GM23338 (cell line): Measurements from ENCODE around the gene GNB1L. TPM values are rescaled to one million over a fixed set of nuclear protein-coding genes. Genes with fewer than 3 reads are reported as not detected.
"Not testable (repeated sequence)": the region's sequence is repeated elsewhere in the genome, so short reads cannot be mapped to it uniquely, and the experiment has no call there.

ENCODE experiments used
- ATAC-seq: fragments of 200-7000 bp; cut with Tn5 transposase; 3 replicates; pipeline ENCODE4 v1.9.1; 2020
- DNase-seq: peaks from one replicate; pipeline ENCODE4 v3.0.0-alpha.2; 2015; ENCODE audit warnings: low spot score
- H2AFZ ChIP-seq: fragments of 200-600 bp; sonication (generic); 2 replicates; pipeline ENCODE4 v1.8.0; 2016; ENCODE audit warnings: antibody characterized with exemption, mild to moderate bottlenecking, moderate library complexity
- H3F3A ChIP-seq: fragments of 200-600 bp; sonication (generic); replicated peaks from 2 replicates; pipeline ENCODE4 v1.8.0; 2017; ENCODE audit warnings: antibody characterized with exemption, mixed run types, low read depth
- H3K27ac ChIP-seq: fragments of 200-600 bp; sonication (generic); 2 replicates; pipeline ENCODE4 v1.6.1; 2016; ENCODE audit warnings: low read depth
- H3K27me3 ChIP-seq: fragments of 200-600 bp; sonication (generic); 2 replicates; pipeline ENCODE4 v1.8.0; 2016; ENCODE audit warnings: mild to moderate bottlenecking, mixed run types, moderate library complexity; ENCODE audit not compliant: insufficient read depth
- H3K36me3 ChIP-seq: fragments of 200-600 bp; sonication (generic); 2 replicates; pipeline ENCODE4 v1.8.0; 2016; ENCODE audit warnings: mild to moderate bottlenecking; ENCODE audit not compliant: insufficient read depth
- H3K4me1 ChIP-seq: fragments of 200-600 bp; sonication (generic); 2 replicates; pipeline ENCODE4 v1.8.0; 2016; ENCODE audit warnings: mild to moderate bottlenecking, moderate library complexity; ENCODE audit not compliant: insufficient read depth
- H3K4me2 ChIP-seq: fragments of 200-600 bp; sonication (generic); 2 replicates; pipeline ENCODE4 v1.7.1; 2017; ENCODE audit warnings: mixed run types
- H3K4me3 ChIP-seq: fragments of 200-600 bp; sonication (generic); 2 replicates; pipeline ENCODE4 v1.6.1; 2016; ENCODE audit warnings: mixed run types
- H3K79me2 ChIP-seq: fragments of 200-600 bp; sonication (generic); replicated peaks from 2 replicates; pipeline ENCODE4 v1.8.0; 2017; ENCODE audit warnings: mild to moderate bottlenecking; ENCODE audit not compliant: insufficient read depth
- H3K9me2 ChIP-seq: fragments of 200-600 bp; sonication (generic); 2 replicates; pipeline ENCODE4 v1.8.0; 2017; ENCODE audit not compliant: insufficient read depth
- H4K20me1 ChIP-seq: fragments of 200-600 bp; sonication (generic); replicated peaks from 2 replicates; pipeline ENCODE4 v1.8.0; 2017; ENCODE audit warnings: mild to moderate bottlenecking; ENCODE audit not compliant: insufficient read depth
- H3K27ac Mint-ChIP-seq: 2 replicates; pipeline ENCODE4 v1.8.0; 2020; ENCODE audit warnings: inconsistent platforms, mild to moderate bottlenecking, moderate library complexity, mixed read lengths
- H3K27me3 Mint-ChIP-seq: 3 replicates; pipeline ENCODE4 v1.8.0; 2022; ENCODE audit warnings: low read depth, mild to moderate bottlenecking, moderate library complexity, mixed read lengths, inconsistent platforms; ENCODE audit not compliant: insufficient read depth, poor library complexity
- H3K36me3 Mint-ChIP-seq: 3 replicates; pipeline ENCODE4 v1.8.0; 2021; ENCODE audit warnings: low read depth, mild to moderate bottlenecking, inconsistent platforms, moderate library complexity, mixed read lengths
- H3K4me1 Mint-ChIP-seq: 3 replicates; pipeline ENCODE4 v1.8.0; 2020; ENCODE audit warnings: mild to moderate bottlenecking, inconsistent platforms, mixed read lengths
- H3K4me3 Mint-ChIP-seq: 3 replicates; pipeline ENCODE4 v1.8.0; 2021; ENCODE audit warnings: moderate library complexity, mild to moderate bottlenecking, inconsistent platforms, mixed read lengths
- H3K9me3 Mint-ChIP-seq: 3 replicates; pipeline ENCODE4 v1.8.0; 2020; ENCODE audit warnings: moderate library complexity, mild to moderate bottlenecking, inconsistent platforms, mixed read lengths
- CREB1 ChIP-seq: fragments of 250-450 bp; sonication (Bioruptor Pico); IDR thresholded peaks from 2 replicates; pipeline ENCODE4 v1.5.0; 2020; ENCODE audit warnings: low read depth, mild to moderate bottlenecking, moderate library complexity
- ETS1 ChIP-seq: IDR thresholded peaks from 2 replicates; pipeline ENCODE4 v1.6.1; 2016; ENCODE audit warnings: antibody characterized with exemption
- EZH2 ChIP-seq: fragments of 200-600 bp; sonication (generic); IDR thresholded peaks from one replicate; pipeline ENCODE4 v1.8.0; 2017; ENCODE audit warnings: antibody characterized with exemption, mild to moderate bottlenecking, low read depth; ENCODE audit not compliant: unreplicated experiment
- EZH2phosphoT487 ChIP-seq: fragments of 200-600 bp; sonication (generic); IDR thresholded peaks from one replicate; pipeline ENCODE4 v1.8.1; 2018; ENCODE audit warnings: antibody characterized with exemption; ENCODE audit not compliant: unreplicated experiment
- JUNB ChIP-seq: IDR thresholded peaks from one replicate; pipeline ENCODE4 v1.6.1; 2016; ENCODE audit warnings: antibody characterized with exemption; ENCODE audit not compliant: unreplicated experiment
- NANOG ChIP-seq: IDR thresholded peaks from 2 replicates; pipeline ENCODE4 v1.6.1; 2016; ENCODE audit warnings: antibody characterized with exemption, borderline replicate concordance
- POLR2AphosphoS5 ChIP-seq: IDR thresholded peaks from 2 replicates; pipeline ENCODE4 v1.6.1; 2016; ENCODE audit warnings: antibody characterized with exemption, low read depth
- REST ChIP-seq: IDR thresholded peaks from one replicate; pipeline ENCODE4 v1.6.1; 2018; ENCODE audit warnings: antibody characterized with exemption; ENCODE audit not compliant: unreplicated experiment
- STAT1 ChIP-seq: IDR thresholded peaks from one replicate; pipeline ENCODE4 v1.6.1; 2016; ENCODE audit warnings: antibody characterized with exemption; ENCODE audit not compliant: unreplicated experiment
- ZNF114 ChIP-seq: fragments of 250-450 bp; sonication (Bioruptor Pico); IDR thresholded peaks from 2 replicates; pipeline ENCODE4 v1.5.0; 2020; ENCODE audit warnings: mild to moderate bottlenecking, moderate library complexity
- ZNF331 ChIP-seq: fragments of 250-450 bp; sonication (Bioruptor Pico); IDR thresholded peaks from 2 replicates; pipeline ENCODE4 v1.5.0; 2020; ENCODE audit warnings: low read depth, mild to moderate bottlenecking, moderate library complexity
- ZNF462 ChIP-seq: fragments of 250-450 bp; sonication (Bioruptor Pico); IDR thresholded peaks from 2 replicates; pipeline ENCODE4 v1.5.0; 2020; ENCODE audit warnings: mild to moderate bottlenecking, moderate library complexity
- polyA plus RNA-seq: library from polyadenylated mRNA; unstranded; fragments of >200 nt; fragmentation: Nextera tagmentation; extraction: Ambion mirVana; gene quantifications from 2 replicates; pipeline ENCODE4 v1.2.1, GENCODE V29; 2016
- total RNA-seq: library from RNA; depleted of rRNA; stranded (reverse); fragments of >200 nt; shearing (Covaris generic); gene quantifications from 2 replicates; pipeline ENCODE4 v1.2.3, GENCODE V29; 2014

The GNB1L gene
- total and polyA plus RNA-seq, 2 experiments from 2014 or later: 15.2 to 27.8 TPM

GRCh38 chr22:19833327-19833726 is 21.3 kb downstream of the GNB1L start:
- H3K27ac Mint-ChIP-seq, H3K9me2 ChIP-seq, H3K4me1 Mint-ChIP-seq, DNase-seq, H3K27me3 ChIP-seq, H3K36me3 ChIP-seq, H3K9me3 Mint-ChIP-seq, H3K4me1 ChIP-seq, H3K4me3 Mint-ChIP-seq, H3K36me3 Mint-ChIP-seq, H4K20me1 ChIP-seq, ATAC-seq, H3K4me2 ChIP-seq, H2AFZ ChIP-seq, H3F3A ChIP-seq, H3K27ac ChIP-seq, H3K4me3 ChIP-seq, H3K27me3 Mint-ChIP-seq, H3K79me2 ChIP-seq: not testable (repeated sequence)

- no peak overlapping the region for H2AFZ ChIP-seq
- ATAC-seq: no peak
- no peak overlapping the region for H3K4me3 Mint-ChIP-seq
- DNase-seq: no peak
- no peaks in the 10 kb centered on the region for H3K36me3 Mint-ChIP-seq
- H3K4me1 Mint-ChIP-seq: no peaks in the 10 kb centered on the region
- no peaks in the 10 kb centered on the region for H3F3A ChIP-seq
- no peak overlapping the region for H3K4me2 ChIP-seq
- H3K27me3 Mint-ChIP-seq: no peaks in the 10 kb centered on the region
- H3K27me3 ChIP-seq: no peaks in the 10 kb centered on the region
- no peaks in the 10 kb centered on the region for H3K36me3 ChIP-seq
- no peaks in the 10 kb centered on the region; the same call in 1 of the 2 replicates for H4K20me1 ChIP-seq
- no peak overlapping the region for H3K27ac ChIP-seq
- H3K9me2 ChIP-seq: no peaks in the 10 kb centered on the region
- no peak overlapping the region for H3K27ac Mint-ChIP-seq
- no peaks in the 10 kb centered on the region for H3K9me3 Mint-ChIP-seq
- H3K4me1 ChIP-seq: no peaks in the 10 kb centered on the region
- H3K79me2 ChIP-seq: no peaks in the 10 kb centered on the region
- H3K4me3 ChIP-seq: no peak overlapping the region
- TF ChIP-seq ZNF331 (CRISPR knock-in tag): no peak
- TF ChIP-seq ZNF114: no peak
- no peak for TF ChIP-seq ETS1
- no peak for TF ChIP-seq EZH2
- no peak for TF ChIP-seq CREB1 (CRISPR knock-in tag)
- TF ChIP-seq JUNB: no peak
- no peak for TF ChIP-seq REST
- no peak for TF ChIP-seq ZNF462 (CRISPR knock-in tag)
- no peak for TF ChIP-seq POLR2AphosphoS5
- TF ChIP-seq EZH2phosphoT487: no peak
- TF ChIP-seq STAT1: no peak
- TF ChIP-seq NANOG: no peak
Observed at GRCh38 chr22:19832476-19833108, 22.1 kb downstream of the GNB1L start.
